HepG2 (cell line): ENCODE data around the gene HELLS. TPM values are rescaled to one million over a fixed set of nuclear protein-coding genes. Genes with fewer than 3 reads are reported as not detected.

Experiments used
- ARNTL ChIP-seq: sonication (generic); formaldehyde crosslinking; IDR thresholded peaks from 2 replicates; pipeline ENCODE4 v1.4.0; 2020; ENCODE audit warnings: mild to moderate bottlenecking, missing genetic modification reagents
- CBX5 ChIP-seq: sonication (generic); formaldehyde crosslinking; IDR thresholded peaks from 2 replicates; pipeline ENCODE4 v1.4.0; 2020; ENCODE audit warnings: missing genetic modification reagents, borderline replicate concordance
- CHD2 ChIP-seq: IDR thresholded peaks from 2 replicates; pipeline ENCODE4 v1.6.1; 2011; ENCODE audit warnings: low read depth, low read length, improper control_type of control experiment
- DNMT1 ChIP-seq: sonication (generic); formaldehyde crosslinking; IDR thresholded peaks from 2 replicates; pipeline ENCODE4 v1.5.1; 2020; ENCODE audit warnings: mild to moderate bottlenecking, missing genetic modification reagents
- DPF2 ChIP-seq: sonication (generic); formaldehyde crosslinking; IDR thresholded peaks from 2 replicates; pipeline ENCODE4 v1.4.0; 2020; ENCODE audit warnings: mild to moderate bottlenecking, low read depth, missing genetic modification reagents, borderline replicate concordance
- HNF4A ChIP-seq: sonication (generic); formaldehyde crosslinking; IDR thresholded peaks from 2 replicates; pipeline ENCODE4 v1.4.0; 2020; ENCODE audit warnings: missing genetic modification reagents
- MTA3 ChIP-seq: sonication (generic); formaldehyde crosslinking; IDR thresholded peaks from 2 replicates; pipeline ENCODE4 v1.4.0; 2020; ENCODE audit warnings: missing genetic modification reagents
- MTF1 ChIP-seq: sonication (generic); formaldehyde crosslinking; IDR thresholded peaks from 2 replicates; pipeline ENCODE4 v1.5.0; 2020; ENCODE audit warnings: missing genetic modification reagents
- REL ChIP-seq: sonication (generic); formaldehyde crosslinking; conservative IDR thresholded peaks from 2 replicates; pipeline ENCODE4 v1.8.0; 2022; ENCODE audit warnings: mild to moderate bottlenecking, missing genetic modification reagents, moderate library complexity
- SALL1 ChIP-seq: sonication (generic); formaldehyde crosslinking; IDR thresholded peaks from 2 replicates; pipeline ENCODE4 v1.8.0; 2022; ENCODE audit warnings: mild to moderate bottlenecking, missing genetic modification reagents
- WIZ ChIP-seq: sonication (generic); formaldehyde crosslinking; IDR thresholded peaks from 2 replicates; pipeline ENCODE4 v1.5.1; 2020; ENCODE audit warnings: mild to moderate bottlenecking, missing genetic modification reagents
- YY1 ChIP-seq: IDR thresholded peaks from 2 replicates; pipeline ENCODE4 v1.6.1; 2011; ENCODE audit warnings: low read length, low read depth, moderate library complexity, mild to moderate bottlenecking; ENCODE audit not compliant: insufficient read depth, insufficient replicate concordance
- ZFP1 ChIP-seq: IDR thresholded peaks from 2 replicates; pipeline ENCODE4 v1.6.1; 2016
- ZFX ChIP-seq: sonication (generic); formaldehyde crosslinking; IDR thresholded peaks from 2 replicates; pipeline ENCODE4 v1.4.0; 2020; ENCODE audit warnings: mild to moderate bottlenecking, low read depth, missing genetic modification reagents, moderate library complexity
- ZNF256 ChIP-seq: sonication (generic); formaldehyde crosslinking; conservative IDR thresholded peaks from 2 replicates; pipeline ENCODE4 v1.4.0; 2020; ENCODE audit warnings: missing genetic modification reagents
- ZNF607 ChIP-seq: sonication (generic); formaldehyde crosslinking; IDR thresholded peaks from 2 replicates; pipeline ENCODE4 v1.5.1; 2020; ENCODE audit warnings: missing genetic modification reagents, mild to moderate bottlenecking, borderline replicate concordance
- ZNF614 ChIP-seq: IDR thresholded peaks from 2 replicates; pipeline ENCODE4 v1.6.1; 2018; ENCODE audit warnings: missing biosample characterization, missing genetic modification reagents, inconsistent platforms, borderline replicate concordance
- ZNF660 ChIP-seq: sonication (generic); formaldehyde crosslinking; IDR thresholded peaks from 2 replicates; pipeline ENCODE4 v1.5.1; 2020; ENCODE audit warnings: mild to moderate bottlenecking, low read depth, missing genetic modification reagents, borderline replicate concordance
- polyA plus RNA-seq, 8 experiments: library from polyadenylated mRNA; depleted of rRNA in 3 of 8; stranded (reverse) in 7 of 8; unstranded in 1 of 8; fragments of >200 nt; fragmentation: Illumina TruSeq in 4 of 8; extraction: Trizol in 4 of 8; gene quantifications; 2 replicates each; pipeline versions ENCODE4 v1.2.1 to v1.2.3, GENCODE V29; 2011 to 2016; ENCODE audit warnings: low read depth in 4 of 8, missing spikeins in 1 of 8, mixed read lengths in 1 of 8; ENCODE audit not compliant: insufficient read depth in 1 of 8
- total RNA-seq, 5 experiments: library from RNA; depleted of rRNA; stranded (reverse); fragments of >200 nt; fragmentation: Illumina TruSeq; extraction: Trizol; gene quantifications; 2 replicates each; pipeline ENCODE4 v1.2.3, GENCODE V29; 2016; ENCODE audit warnings: low read depth in 1 of 5
- TF ChIP-seq, protein P1 (sequence below): sonication (generic); formaldehyde crosslinking; IDR thresholded peaks from 2 replicates; pipeline ENCODE4 v1.8.0; 2022; ENCODE audit warnings: missing genetic modification reagents, mild to moderate bottlenecking, moderate library complexity, borderline replicate concordance
- TF ChIP-seq, protein P2 (sequence below): sonication (generic); IDR thresholded peaks from 2 replicates; pipeline ENCODE4 v1.6.1; 2016; ENCODE audit warnings: low read depth, borderline replicate concordance
- TF ChIP-seq, protein P3 (sequence below): sonication (generic); formaldehyde crosslinking; IDR thresholded peaks from 2 replicates; pipeline ENCODE4 v1.4.0; 2020; ENCODE audit warnings: mild to moderate bottlenecking, missing genetic modification reagents
- TF ChIP-seq, protein P4 (sequence below): sonication (generic); formaldehyde crosslinking; IDR thresholded peaks from 2 replicates; pipeline ENCODE4 v1.8.0; 2023; ENCODE audit warnings: mild to moderate bottlenecking, missing genetic modification reagents
- TF ChIP-seq, protein P5 (sequence below): fragments of 450-650 bp; IDR thresholded peaks from 2 replicates; pipeline ENCODE4 v1.6.1; 2017

HELLS gene
- total and polyA plus RNA-seq, 2 of the 13 experiments (the other 11 are each of a cell fraction or from before 2014, with no cell fraction given), result 22.6 to 84.6 TPM

DNA sequence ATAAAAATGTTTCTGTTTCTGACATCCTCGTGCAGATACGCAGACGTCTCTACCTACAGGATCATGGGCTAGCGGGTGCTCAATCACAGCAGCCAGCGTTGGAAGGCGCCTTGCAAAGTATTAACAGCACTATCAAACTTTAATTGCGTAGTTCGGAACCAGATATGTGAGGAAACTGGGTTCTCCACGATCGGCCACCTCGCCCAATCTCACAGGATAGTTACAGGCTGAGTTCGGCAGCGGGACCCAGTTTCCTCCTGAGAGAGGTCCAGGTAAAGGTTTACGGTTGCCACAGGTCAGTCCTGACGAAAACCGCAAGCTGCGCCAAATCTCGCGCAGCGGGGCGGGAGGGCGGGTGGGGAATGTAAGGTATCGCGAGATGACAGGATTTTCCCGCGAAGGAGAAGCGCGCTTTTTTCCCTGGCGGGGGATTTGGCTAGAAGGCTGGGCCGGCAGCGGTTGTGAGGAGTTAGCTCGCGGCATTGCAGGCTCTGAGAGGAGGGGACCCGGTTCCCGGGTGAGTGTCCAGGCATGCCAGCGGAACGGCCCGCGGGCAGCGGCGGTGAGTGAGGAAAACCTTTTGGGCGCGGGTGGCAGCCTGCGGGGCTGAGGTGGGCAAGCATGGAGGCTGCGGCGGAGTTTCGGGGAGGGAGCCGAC is at the start of gene HELLS (continued):
- no peak for TF ChIP-seq ARNTL (CRISPR knock-in tag)
- no peak for TF ChIP-seq REL (CRISPR knock-in tag)
- TF ChIP-seq, protein P1, sequence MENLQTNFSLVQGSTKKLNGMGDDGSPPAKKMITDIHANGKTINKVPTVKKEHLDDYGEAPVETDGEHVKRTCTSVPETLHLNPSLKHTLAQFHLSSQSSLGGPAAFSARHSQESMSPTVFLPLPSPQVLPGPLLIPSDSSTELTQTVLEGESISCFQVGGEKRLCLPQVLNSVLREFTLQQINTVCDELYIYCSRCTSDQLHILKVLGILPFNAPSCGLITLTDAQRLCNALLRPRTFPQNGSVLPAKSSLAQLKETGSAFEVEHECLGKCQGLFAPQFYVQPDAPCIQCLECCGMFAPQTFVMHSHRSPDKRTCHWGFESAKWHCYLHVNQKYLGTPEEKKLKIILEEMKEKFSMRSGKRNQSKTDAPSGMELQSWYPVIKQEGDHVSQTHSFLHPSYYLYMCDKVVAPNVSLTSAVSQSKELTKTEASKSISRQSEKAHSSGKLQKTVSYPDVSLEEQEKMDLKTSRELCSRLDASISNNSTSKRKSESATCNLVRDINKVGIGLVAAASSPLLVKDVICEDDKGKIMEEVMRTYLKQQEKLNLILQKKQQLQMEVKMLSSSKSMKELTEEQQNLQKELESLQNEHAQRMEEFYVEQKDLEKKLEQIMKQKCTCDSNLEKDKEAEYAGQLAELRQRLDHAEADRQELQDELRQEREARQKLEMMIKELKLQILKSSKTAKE (CRISPR knock-in tag), result no peak
- TF ChIP-seq, protein P2, sequence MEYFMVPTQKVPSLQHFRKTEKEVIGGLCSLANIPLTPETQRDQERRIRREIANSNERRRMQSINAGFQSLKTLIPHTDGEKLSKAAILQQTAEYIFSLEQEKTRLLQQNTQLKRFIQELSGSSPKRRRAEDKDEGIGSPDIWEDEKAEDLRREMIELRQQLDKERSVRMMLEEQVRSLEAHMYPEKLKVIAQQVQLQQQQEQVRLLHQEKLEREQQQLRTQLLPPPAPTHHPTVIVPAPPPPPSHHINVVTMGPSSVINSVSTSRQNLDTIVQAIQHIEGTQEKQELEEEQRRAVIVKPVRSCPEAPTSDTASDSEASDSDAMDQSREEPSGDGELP, result no peak
- no peak for TF ChIP-seq DPF2 (CRISPR knock-in tag)
- no peak for TF ChIP-seq WIZ (CRISPR knock-in tag)
- no peak for TF ChIP-seq MTA3
- TF ChIP-seq, protein P3, sequence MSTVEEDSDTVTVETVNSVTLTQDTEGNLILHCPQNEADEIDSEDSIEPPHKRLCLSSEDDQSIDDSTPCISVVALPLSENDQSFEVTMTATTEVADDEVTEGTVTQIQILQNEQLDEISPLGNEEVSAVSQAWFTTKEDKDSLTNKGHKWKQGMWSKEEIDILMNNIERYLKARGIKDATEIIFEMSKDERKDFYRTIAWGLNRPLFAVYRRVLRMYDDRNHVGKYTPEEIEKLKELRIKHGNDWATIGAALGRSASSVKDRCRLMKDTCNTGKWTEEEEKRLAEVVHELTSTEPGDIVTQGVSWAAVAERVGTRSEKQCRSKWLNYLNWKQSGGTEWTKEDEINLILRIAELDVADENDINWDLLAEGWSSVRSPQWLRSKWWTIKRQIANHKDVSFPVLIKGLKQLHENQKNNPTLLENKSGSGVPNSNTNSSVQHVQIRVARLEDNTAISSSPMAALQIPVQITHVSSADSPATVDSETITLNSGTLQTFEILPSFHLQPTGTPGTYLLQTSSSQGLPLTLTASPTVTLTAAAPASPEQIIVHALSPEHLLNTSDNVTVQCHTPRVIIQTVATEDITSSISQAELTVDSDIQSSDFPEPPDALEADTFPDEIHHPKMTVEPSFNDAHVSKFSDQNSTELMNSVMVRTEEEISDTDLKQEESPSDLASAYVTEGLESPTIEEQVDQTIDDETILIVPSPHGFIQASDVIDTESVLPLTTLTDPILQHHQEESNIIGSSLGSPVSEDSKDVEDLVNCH (CRISPR knock-in tag), result no peak
- TF ChIP-seq, protein P4, sequence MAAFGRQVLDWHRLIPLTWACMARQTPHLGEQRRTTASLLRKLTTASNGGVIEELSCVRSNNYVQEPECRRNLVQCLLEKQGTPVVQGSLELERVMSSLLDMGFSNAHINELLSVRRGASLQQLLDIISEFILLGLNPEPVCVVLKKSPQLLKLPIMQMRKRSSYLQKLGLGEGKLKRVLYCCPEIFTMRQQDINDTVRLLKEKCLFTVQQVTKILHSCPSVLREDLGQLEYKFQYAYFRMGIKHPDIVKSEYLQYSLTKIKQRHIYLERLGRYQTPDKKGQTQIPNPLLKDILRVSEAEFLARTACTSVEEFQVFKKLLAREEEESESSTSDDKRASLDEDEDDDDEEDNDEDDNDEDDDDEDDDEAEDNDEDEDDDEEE, result peak; percentile 25; the same call in 1 of the 2 replicates
- peak; percentile 64 for TF ChIP-seq SALL1 (CRISPR knock-in tag)
- peak; percentile 36; the same call in 1 of the 2 replicates for TF ChIP-seq DNMT1 (CRISPR knock-in tag)
- no peak for TF ChIP-seq ZNF607
- TF ChIP-seq, protein P5, sequence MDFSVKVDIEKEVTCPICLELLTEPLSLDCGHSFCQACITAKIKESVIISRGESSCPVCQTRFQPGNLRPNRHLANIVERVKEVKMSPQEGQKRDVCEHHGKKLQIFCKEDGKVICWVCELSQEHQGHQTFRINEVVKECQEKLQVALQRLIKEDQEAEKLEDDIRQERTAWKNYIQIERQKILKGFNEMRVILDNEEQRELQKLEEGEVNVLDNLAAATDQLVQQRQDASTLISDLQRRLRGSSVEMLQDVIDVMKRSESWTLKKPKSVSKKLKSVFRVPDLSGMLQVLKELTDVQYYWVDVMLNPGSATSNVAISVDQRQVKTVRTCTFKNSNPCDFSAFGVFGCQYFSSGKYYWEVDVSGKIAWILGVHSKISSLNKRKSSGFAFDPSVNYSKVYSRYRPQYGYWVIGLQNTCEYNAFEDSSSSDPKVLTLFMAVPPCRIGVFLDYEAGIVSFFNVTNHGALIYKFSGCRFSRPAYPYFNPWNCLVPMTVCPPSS, result no peak
- TF ChIP-seq ZFX (CRISPR knock-in tag), result peak; percentile 75
- peak; percentile 91 for TF ChIP-seq CHD2
- no peak for TF ChIP-seq MTF1 (CRISPR knock-in tag)
- TF ChIP-seq HNF4A (CRISPR knock-in tag), result no peak
- TF ChIP-seq ZNF660 (CRISPR knock-in tag), result no peak
- no peak for TF ChIP-seq ZNF256
- peak; percentile 25 for TF ChIP-seq YY1
- TF ChIP-seq CBX5 (CRISPR knock-in tag), result no peak
- TF ChIP-seq ZNF614 (CRISPR knock-in tag), result 0 out of 2 replicates have a peak, but pooled peaks have one; percentile 24
- TF ChIP-seq ZFP1, result no peak
